ENCODE measurements around the gene MESP2. TPM values are rescaled to one million over a fixed set of nuclear protein-coding genes. Genes with fewer than 3 reads are reported as not detected.

The MESP2 gene
- polyA plus RNA-seq, 10 donors, result 0.13 to 0.65 (median 0.30) TPM

- DNase-seq, result no peak
These were observed 25.5 kb downstream of the MESP2 start for GRCh38 chr15:89801471-89802195.

- no peak for DNase-seq
These were observed 26.2 kb downstream of the MESP2 start for GRCh38 chr15:89802231-89802928.

- DNase-seq, result no peak
These were observed 27.1 kb downstream of the MESP2 start for GRCh38 chr15:89802986-89803824.

- DNase-seq, result no peak
These were observed 28.0 kb downstream of the MESP2 start for GRCh38 chr15:89803941-89804800.

- no peak for DNase-seq
These were observed 29.4 kb downstream of the MESP2 start for GRCh38 chr15:89805241-89806209.

GRCh38 chr15:89806210-89806558, 30.1 kb downstream of the MESP2 start:
- no peak for DNase-seq

- no peak for DNase-seq
These were observed 30.7 kb downstream of the MESP2 start for GRCh38 chr15:89806559-89807550.

- DNase-seq, result no peak
These were observed 31.6 kb downstream of the MESP2 start for GRCh38 chr15:89807689-89808088.

- DNase-seq, result no peak
These were observed 32.2 kb downstream of the MESP2 start for GRCh38 chr15:89808160-89808870.

GRCh38 chr15:89809093-89809786, 33.1 kb downstream of the MESP2 start:
- no peak for DNase-seq

- DNase-seq, result no peak
These were observed 33.6 kb downstream of the MESP2 start for GRCh38 chr15:89809787-89810148.

GRCh38 chr15:89810837-89811236, 34.7 kb downstream of the MESP2 start:
- no peak for DNase-seq

- DNase-seq, result no peak
These were observed 36.1 kb downstream of the MESP2 start for GRCh38 chr15:89812011-89812846.

GRCh38 chr15:89812847-89813320, 36.8 kb downstream of the MESP2 start:
- no peak for DNase-seq

GRCh38 chr15:89813381-89814111, 37.4 kb downstream of the MESP2 start:
- no peak for DNase-seq
